HTR-8/SVneo (cell line): ENCODE data around the gene OR2A14.
"Not testable (repeated sequence)": the region's sequence is repeated elsewhere in the genome, so short reads cannot be mapped to it uniquely, and the experiment has no call there.

Experiments
- DNase-seq: peaks from one replicate; pipeline ENCODE4 v3.0.0; 2011; ENCODE audit warnings: low spot score, mixed read lengths; ENCODE audit not compliant: insufficient read length
- FAIRE-seq: peaks from 2 replicates; lab custom pipeline; 2011; peaks lifted over from hg19 to GRCh38; lab: Jason Lieb, UNC

The OR2A14 gene

GRCh38 chr7:144144426-144144825, 21.4 kb downstream of the OR2A14 start:
- DNase-seq (no peak), FAIRE-seq (no peak)

GRCh38 chr7:144148224-144148827, 25.4 kb downstream of the OR2A14 start:
- FAIRE-seq = no peak

DNA sequence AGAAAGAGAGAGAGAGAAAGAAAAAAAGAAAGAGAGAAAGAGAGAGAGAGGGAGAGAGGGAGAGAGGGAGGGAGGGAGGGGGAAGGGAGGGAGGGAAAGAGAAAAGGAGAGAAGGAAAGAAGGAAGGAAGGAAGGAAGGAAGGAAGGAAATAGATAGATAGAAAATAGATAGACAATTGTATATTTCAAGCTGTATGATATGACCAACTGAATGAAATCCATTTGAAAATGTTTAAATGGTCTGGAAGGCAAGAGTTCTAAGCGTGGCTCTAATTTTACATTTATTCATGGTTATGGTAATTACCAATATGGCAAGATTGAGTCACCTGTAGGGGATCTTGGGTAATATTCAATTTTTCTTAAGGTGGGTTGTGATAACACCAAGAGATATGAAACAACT, 35.9 kb downstream of the OR2A14 start:
- FAIRE-seq (no peak), DNase-seq (no peak)

More at GRCh38 chr7:144148224-144148827, 25.4 kb downstream of the OR2A14 start:
- DNase-seq = no peak

DNA sequence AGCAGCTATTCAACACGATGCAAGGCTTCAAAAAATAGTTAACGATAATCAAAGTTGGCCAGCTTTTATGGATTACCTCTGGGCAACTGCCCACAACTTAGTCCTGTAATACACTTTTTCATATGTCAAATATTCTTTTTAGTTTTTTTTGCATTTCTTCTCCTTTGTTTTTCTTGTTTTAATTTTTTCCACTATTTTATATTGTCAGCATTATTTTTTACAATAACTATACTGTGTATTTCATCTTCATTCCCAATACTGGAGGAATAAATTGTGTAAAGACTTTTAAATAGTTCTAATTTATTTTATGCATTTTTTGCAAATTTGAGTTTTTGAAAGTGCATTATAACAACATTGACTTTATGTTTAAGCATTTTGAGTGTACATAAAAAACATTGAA, 41.8 kb downstream of the OR2A14 start:
- FAIRE-seq (no peak), DNase-seq (no peak)

GRCh38 chr7:144171594-144172350, 48.8 kb downstream of the OR2A14 start:
- DNase-seq, FAIRE-seq: not testable (repeated sequence)

DNA sequence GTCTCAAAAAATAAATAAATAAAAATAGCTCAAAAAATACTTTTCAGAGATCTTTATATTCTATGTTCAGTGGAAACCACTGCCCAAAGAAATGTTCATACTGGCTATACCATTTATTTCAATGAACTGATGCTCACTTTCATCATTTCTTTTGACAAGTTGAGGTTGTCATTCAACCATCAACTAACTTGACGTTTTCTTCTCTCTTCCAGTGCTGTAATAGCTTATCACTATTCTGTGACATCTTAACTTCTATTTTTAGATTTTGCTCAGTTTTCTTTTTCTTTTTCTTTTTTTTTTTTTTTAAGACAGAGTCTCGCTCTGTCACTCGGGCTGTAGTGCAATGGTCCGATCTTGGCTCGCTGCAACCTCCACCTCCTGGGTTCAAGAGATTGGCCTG, 51.6 kb downstream of the OR2A14 start:
- DNase-seq (no peak), FAIRE-seq (no peak)

- FAIRE-seq, DNase-seq: not testable (repeated sequence)
These were observed 55.6 kb downstream of the OR2A14 start for GRCh38 chr7:144178380-144179164.

DNA sequence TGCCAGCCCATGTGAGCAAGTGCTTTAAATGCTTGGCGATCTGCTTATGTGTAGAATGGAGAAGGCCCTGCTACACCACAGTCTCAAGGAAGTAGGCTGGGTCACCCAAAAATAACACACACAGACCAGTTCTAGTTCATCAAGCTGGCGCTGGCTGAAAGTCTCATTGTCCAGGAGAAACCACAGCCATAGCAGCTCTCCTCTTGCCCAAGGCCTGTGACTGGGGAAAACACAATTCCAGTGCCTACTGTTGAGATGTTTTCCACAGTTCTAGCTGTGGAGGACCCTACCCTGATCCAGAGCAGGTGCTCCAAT, 56.1 kb downstream of the OR2A14 start:
- DNase-seq, FAIRE-seq: not testable (repeated sequence)
